DMS79 (cell line): Measurements from ENCODE around the gene MLPH.
"Not testable (repeated sequence)": the region's sequence is repeated elsewhere in the genome, so short reads cannot be mapped to it uniquely, and the experiment has no call there.

Source experiments
- DNase-seq: peaks from one replicate; lab custom pipeline; 2025; lab: John Stamatoyannopoulos, UW

MLPH gene

DNA sequence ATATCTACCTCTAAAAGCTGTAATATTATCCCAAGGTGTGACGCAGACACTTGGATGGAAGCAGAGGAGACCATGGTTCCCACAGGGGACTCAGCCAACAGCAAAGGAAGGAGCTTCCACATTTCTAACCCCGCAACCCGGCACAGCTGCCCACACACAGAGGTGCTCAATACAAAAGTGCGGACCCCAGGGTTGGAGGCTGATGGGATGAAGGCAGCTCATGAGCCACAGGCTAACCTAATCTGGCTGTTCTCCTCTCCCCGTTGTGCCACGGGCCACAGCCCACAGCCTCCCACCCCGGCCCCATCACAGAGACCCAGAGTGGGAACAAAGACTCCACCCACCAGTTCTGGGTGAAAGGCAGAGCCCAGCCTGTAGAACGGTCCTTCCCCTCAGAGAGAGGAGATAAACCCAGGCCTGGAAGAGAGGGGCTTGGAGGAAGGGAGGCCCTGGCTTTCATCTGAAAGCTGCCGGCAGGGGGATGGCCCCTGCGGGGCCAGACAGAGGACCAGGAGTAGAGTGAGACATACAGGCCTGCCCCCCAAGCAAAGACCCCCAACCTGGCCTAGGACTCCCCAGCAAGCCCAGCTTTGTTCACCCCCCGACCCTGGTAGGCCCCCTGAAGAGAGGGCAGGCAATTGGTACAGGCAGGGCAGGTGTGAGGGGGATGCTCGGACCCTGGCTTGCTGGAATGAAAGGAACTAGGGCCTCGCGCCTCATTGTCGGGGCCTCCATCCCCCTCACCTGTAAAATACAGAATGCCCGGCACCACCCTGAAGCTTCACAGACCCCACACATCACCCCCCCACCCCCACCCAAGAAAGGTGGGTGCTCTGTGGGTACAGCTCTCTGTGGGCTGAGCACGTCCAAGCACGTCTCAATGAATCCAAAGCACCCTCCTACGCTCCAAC, 96.6 kb downstream of the MLPH start:
- no peak for DNase-seq

DNA sequence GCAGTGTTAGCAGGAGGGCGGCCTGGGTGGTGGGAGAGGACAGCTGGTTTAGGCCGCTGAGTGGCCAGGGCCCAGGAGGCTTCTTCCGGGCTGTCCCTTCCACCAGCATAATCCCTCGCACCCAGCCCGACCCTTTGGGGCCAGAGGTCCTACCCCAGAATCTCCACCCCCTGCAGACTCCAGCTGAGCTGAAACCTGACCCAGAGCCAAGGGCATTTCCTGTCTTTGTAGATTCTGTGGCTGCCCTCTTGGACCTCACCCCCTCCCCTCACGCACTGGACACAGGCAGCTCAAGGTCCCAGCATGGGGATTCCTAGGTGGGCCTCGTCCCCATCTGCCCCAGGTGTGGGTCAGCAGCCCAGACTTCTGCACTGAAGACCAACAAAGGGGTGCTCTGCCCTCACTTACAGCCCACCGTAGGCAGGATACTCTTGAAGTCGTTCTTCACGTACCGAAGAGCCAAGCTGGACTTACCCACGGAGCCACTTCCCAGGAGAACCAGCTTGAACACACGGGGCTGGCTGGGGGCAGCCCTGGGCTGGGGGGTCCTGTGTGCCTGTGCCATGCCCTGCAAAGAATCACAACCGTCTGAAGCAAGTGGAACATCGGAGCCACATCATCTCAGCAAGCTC, 98.7 kb downstream of the MLPH start:
- no peak for DNase-seq

DNA sequence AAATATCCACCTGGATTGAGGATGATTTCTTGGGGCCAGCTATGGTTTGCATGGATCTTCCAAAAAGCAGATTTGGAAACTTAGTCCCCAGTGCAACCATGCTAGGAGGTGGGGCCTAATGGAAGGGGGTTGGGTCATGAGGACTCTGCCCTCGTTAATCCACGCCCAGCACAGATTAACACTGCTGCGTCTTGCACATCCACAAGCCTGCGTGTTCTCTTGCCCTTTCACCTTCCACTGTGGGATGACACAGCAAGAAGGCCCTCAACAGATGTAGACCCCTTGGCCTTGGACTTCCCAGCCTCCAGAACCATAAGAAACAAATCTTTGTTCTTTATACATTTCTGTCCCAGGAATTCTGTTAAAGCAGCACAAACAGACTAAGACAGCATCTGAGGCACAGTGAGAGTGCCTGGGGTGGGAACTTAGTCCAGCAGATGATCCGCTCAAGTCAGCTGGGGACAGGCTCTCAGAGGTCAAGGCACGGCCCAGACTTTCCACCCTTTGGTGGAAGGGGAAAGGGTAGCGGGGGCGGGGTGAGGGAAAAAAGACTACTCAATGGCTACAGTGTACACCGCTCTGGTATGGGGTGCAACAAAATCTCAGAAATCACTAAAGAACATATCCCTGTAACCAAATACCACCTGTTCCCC, 101.1 kb downstream of the MLPH start:
- DNase-seq = no peak

DNA sequence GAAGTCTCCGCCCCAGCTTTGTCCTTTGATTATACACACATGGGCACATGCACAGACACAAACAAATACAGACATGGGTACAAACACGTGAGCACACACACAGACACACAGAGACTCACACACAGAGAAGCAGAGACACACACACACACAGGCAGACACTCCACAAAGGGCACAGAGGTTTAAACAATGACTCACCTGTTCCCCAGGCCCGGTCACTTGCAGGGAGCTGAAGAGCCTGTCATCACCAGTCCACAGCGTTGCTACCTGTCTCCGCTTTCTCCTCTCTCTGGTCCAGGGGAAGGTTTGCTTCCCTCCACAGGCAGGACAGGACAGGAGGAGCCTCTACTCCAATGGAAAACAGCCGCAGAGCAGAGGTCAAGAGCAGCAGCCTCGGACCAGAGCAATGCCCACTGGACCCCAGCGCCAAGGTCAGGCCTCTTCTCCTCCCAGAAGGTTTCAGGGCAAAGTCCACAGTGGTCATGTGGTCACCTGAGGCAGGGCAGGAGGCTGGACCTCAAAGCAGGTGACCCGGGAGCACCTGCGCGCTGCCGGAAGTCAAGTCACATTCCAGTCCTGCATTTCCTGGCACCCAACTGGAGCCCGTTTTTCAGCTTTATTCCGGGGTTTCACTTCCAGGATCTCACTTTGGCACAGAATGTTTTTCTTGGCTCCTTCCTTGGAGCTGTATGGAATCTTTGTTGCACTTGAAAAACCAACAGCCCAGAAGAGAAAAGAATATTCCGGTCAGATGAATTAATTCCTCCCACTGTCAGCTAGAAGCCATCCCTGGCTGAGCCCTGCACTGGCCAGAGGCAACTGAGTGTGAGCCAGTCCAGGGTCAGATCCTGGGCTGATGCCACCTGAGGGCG, 103.5 kb downstream of the MLPH start, which contains the start of gene RAB17:
Gene RAB17 (minus strand): TSS at position 463 of the 869 bp plus-strand sequence. CDS start 4,580 bp downstream, outside the sequence.
- DNase-seq = peak; percentile 17

DNA sequence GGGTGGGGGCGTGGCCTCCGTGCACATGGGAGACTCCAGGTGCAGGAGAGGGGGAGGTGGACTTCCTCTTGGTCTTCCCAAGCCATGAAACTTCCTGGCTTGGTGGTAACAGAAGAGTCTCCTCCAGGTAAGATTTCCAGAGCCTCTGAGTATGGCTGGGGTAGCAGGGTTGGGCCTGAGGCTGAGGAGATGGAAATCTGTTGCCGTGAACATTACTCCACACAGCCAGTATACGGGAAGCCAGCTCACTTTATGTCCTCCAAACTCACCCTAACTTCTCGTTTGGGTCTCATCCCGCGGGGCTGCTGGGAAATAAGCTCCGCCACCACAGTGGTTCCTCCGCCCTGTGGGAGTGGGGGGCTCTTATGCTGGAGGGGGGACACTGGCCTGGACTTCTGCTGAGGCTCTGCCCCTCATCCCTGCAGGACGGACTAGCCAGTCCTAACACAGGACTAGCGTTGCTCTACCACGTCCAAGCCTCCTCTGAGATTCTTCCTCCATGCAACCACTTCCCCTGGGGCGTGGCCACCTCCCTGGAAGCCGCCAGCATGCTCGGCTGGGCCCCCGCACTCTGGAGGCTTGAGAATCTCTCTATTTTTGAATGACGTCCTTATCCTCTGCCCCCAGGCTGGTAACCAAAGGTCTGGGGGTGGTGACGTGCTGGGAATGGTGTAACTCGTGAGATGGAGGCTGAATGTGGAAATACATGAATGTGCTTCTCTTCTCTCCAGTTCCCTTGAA, 104.3 kb downstream of the MLPH start:
- DNase-seq = peak; percentile 45

DNA sequence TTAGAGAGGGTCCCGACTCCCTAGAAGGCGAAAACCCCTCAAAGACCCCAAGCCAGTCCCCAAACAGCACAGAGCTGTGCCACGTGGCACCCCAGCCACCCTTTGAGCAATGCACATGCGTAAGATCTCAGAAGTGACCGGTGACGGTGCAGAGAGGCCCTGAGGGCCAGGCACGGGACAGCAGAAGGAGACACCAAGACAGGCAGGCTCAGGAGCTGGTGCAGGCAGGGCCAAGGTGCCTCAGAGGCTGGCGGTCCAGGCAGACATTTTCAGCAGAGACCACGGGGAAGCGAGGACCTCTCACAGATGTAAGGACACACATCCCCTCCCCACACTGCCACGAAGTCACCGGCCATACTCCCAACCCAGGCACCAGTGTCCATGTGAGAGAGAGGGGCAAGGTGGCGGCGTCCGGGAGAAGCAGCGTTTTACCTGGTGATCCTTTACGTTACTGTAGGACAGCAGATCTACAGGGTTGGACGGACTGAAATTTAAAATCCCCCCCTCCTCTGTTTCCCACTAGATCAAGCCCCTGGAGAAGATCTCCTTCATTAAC, 105.5 kb downstream of the MLPH start:
- no peak for DNase-seq

DNA sequence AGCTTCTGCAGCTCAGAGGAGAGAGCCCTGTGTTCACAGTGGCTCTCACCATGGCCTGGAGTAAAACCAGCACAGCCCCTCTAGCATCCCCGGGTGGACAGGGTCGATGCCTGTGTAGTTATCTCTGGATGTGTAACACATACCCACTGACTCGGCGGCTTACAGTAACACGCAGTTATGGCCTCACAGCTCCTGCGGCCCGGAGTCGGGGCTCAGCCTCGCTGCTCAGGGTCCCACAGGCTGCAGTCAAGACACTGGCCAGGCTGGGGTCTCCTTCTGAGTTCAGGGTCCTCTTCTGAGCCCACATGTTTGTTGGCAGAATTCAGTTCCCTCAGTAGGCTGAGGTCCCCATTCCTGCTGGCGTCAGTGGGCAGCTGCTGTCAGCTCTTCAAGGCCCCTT, 106.0 kb downstream of the MLPH start:
- DNase-seq = no peak

DNA sequence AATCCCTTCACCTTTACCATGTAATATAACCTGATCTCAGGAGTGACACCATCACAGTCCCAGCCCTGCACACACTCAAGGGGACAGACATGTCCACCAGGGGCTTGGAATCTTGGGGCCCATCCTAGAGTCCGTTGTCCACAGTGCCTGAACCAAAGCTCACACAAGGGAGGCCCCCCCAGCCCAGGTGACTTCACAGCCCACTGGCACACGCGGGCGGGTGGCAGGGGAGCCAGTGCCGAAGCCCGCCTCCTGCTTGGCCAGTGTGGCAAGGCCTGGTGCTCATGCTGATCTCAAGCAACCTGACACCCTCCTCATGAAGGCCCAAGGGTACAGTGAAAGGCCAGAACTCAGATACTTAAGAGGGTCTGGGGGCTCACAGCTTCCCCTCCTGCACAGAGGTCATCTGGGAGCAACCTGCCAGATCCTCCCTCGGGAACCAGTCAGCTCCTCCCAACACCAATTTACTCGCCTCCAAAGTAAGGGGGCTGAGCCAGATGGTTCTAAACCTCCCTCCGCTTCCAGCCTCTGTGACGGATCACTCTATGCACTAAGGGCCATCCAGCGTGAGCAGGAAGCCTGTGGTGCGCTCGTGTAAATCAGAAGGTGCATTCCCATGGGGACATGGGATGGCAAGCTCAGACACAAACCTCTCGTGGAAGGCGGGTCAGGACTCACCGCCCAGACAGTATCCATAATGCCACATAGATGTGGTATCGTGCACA, 106.7 kb downstream of the MLPH start:
- no peak for DNase-seq

DNA sequence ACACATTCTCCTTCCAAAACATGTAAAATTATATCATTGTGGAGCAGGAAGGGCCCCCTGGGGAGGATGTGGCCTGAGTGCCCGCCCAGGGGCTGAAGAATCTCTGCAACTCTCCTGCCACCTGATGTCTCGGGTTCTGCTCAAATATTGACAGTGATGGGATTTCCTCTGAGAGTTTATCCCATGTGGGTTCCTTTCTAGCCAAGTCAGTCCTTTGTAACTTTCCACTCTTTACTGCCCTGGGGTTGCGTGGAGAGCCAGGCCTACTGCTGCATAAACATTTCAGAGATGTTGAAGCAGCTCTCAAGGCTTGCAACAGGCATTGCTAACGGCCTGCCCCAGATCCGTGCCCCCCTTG, 107.4 kb downstream of the MLPH start:
- no peak for DNase-seq

DNA sequence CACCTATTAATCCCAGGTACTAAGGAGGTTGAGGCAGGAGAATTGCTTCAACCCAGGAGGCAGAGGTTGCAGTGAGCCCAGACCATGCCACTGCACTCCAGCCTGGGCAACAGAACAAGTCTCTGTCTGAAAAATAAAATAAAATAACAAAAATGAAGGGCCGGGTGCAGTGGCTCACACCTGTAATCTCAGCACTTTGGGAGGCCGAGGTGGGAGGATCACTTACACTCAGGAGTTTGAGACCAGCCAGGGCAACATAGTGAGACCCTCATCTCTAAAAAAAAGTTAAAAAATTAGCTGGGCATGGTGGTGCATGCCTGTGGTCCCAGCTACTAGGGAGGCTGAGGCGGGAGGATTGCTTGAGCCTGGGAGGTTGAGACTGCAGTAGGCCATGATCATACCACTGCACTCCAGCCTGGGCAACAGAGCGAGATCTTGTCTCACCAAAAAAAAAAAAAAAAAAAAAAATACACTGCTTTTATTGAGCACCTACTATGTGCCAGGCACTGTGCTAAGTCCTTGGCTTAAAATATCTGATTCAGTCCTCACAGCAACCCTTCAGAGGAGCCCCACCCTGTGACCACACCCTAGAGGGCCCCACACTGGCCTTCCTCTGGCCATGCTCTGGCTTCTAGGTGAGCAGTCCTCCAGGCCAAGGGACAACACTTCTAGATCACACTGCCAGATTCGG, 108.9 kb downstream of the MLPH start:
- DNase-seq = not testable (repeated sequence)

DNA sequence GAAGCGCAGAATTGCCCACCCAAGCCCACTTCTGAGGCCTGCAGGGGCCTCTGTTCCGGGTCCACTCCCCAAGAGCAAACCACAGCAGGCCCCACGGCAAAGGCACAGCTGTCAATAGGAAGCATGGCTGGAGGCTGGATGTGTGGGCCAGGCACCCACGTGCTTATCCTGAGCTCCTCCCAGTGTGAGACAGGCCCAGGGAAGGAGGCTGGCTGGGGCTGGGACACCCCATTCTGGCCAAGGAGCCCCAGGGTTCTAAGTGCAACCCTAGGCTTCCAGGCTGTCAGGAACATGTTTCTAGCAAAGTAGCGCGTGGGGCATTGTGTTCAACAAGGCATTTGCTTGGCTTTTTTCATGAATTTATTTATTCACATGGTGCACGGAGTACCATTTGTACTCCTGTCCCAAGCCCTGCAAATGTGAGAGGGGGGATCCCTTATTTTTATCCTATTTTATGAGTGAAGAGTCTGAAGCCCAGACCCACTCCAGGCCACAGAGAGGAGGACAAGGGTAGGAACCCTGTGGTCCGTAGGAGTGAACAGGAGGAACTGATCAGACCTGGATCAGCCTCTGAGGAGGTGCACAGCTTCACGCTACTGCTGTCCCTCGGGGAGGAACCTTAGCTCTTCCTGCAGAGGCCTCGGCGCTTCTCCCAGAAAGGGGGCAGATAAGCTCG, 109.6 kb downstream of the MLPH start:
- no peak for DNase-seq

DNA sequence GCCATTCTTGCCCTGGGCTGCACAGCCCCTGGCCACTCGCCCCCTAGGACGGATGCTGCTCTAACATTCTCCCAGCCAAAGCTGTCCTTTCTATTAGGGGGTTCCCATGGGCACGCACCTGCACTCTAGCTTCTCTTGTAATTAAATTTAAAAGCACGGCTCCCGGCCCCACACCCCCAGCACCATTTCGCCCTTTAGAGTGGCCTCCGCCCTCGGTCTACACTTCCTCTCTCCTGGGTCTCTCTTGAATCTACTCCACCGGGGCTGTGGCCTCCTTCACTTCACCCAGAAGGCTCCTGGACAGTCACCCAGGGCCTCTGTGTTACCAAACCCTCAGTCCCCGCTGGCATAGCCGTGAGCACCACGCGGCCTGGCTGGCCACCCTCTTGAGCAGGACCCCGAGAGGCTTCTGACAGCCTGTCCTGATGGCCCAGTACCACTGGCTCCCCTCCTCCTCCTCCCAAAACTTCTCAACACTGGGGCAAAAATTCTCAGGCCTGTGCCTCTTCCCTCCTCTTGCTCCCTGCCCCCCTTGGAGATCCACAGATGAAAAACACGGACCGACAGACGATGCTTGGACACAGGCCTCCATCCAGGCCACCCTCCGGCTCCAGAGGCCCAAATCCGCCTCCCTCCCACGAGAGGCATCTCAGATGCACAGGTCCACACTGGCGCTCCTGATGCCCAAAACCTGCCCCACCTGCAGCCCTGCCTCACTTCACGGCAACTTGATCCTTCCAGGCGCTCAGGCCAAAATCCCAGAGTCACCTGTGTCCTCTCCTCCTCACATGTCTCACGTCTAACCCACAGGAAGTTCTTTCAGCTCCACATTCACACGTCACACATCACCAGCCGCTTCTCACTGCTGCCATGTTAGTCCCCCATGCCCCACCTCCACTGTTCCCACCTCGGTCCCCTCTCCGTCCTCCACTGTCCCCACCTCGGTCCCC, 110.4 kb downstream of the MLPH start:
- no peak for DNase-seq

DNA sequence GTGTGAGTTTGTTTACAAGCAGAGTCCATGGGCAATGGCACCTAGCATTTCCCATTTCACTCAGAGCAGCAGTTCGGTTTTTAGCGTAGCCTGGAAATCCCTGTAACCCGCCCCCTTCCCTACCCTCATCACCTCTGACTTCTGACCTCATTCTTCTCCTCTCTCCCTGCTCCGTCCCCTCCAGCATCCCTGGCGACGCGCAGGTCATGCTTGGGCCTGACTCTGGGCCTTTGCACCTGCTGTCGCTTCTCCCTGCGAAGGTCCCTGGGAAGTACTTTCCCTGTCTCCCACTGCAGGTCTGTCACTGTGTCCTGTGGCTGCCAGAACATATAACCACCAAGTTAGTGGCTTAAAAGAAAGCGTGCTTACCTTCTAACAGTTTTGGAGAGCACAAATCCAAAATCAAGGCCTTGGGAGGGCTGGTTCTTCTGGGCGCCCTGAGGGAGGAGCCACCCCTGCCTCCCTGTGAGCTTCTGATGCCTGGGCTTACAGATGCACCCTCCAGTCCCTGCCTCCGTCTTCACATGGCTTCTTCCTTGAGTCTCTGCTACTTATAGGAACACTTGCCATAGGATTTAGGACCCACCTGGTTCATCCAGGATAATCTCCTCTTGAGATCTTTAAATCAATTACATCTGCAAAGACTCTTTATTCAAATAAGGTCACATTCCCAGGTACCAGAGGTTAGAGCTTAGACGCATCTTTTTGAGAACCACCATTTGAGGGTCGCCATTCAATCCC, 111.6 kb downstream of the MLPH start:
- DNase-seq = no peak

DNA sequence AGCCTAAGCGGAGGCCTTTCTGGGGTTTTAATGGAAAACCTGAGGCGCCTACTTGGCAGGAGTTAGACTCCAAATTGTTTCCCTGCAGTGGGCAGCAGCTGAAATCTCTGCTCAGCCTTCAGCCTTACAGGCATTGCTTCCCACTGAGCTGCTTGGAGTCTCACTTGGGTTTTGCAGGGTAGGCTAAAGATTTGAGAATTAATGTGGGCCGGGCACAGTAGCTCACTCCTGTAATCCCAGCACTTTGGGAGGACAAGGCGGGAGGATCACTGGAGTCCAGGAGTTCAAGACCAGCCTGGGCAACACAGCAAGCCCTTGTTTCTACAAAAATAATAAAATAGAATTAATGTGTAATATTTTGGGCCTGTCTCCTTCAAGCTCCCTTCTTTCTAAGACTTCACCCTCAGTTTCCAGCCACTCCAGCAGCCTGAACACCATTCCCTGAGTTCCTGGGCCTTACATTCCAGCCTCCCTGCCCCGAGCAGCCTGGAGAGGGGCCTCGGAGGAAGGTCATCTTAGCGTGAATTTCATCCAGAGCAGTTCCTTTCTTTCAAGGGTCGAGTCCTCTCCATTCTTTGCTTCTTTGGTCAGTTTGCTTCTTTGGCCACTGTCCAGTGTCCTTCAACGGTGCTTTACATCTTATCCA, 112.5 kb downstream of the MLPH start:
- DNase-seq = no peak

DNA sequence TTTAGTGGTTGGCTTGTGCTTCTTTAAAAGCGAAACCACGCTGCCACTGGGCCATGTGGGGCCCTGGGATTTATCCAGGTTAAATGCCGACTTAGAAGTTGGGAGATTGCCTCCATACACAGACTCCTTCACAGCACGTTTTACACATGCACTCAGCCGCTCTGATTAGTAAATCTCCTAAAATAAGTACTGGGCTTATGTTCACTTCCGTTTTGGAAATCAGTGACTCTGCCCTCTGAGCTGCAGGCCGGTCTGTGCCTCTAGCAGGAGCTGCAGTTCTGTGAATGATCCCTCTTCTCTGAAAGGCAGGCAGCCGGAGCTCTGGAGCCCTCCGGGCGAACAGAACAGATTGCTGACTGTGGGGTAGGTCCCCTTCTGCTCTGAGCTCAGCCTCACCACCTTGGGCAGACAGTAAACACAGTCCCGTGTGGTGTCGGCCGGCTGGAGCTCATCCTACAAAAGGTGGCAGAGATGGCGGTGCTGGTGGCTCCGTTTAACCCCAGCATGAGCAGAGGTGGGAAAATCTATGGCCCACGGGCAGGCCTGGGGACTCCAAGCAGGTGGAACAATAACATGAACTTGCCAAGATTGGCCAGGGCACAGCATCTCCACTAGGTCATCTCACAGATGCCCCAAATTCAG, 113.3 kb downstream of the MLPH start:
- no peak for DNase-seq

DNA sequence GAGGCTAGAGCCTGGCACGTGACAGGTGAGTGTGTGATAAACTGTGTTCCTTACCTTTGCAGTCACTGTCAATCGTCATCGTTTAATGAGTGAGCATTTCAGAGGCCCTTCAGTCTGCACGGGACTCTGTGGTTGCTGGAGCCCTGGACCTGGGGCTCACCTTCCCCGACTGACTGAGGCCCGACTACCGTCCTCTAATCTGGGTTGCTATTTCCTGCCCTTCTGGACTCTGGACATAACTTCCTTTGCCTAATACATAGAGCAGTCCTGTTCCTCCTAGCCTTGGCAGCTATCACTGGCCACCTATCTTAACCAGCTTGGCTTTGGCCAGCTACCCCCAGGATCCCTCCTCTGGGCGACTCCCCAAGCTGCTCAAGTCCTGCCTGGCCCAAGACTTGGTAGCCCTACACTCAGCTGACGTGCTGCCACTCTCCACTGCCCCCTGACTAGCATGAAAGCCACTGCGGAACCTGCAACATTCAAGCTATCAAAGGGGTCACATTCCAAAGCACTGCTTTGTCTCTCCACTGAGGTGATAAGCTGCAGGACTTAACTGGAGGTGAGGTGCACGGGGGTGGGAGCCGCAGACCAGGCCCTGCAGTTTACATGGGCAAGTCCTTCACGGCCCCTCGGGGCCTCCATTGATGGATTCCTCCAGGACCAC, 114.5 kb downstream of the MLPH start:
- DNase-seq = no peak
